Lower lobe of right lung (tissue), 2 donors: Measurements from ENCODE around the gene TM7SF3. TPM values are rescaled to one million over a fixed set of nuclear protein-coding genes. Genes with fewer than 3 reads are reported as not detected.

Source experiments
- ATAC-seq, 2 donors: fragments of 200-7000 bp; cut with Tn5 transposase; one replicate each; pipeline ENCODE4 v1.9.1; 2020 to 2022; ENCODE audit warnings: mild to moderate bottlenecking in 2 of 2, moderate library complexity in 2 of 2
- DNase-seq: peaks from one replicate; pipeline ENCODE4 v3.0.0-alpha.2; 2020
- H3K27ac ChIP-seq: fragments of 200-600 bp; one replicate; pipeline ENCODE4 v1.8.0; 2022
- H3K27me3 ChIP-seq: fragments of 200-600 bp; one replicate; pipeline ENCODE4 v1.8.0; 2022; ENCODE audit warnings: low read depth
- H3K36me3 ChIP-seq: fragments of 200-600 bp; one replicate; pipeline ENCODE4 v1.8.0; 2022; ENCODE audit warnings: mild to moderate bottlenecking
- H3K4me1 ChIP-seq: fragments of 200-600 bp; one replicate; pipeline ENCODE4 v1.8.0; 2022
- H3K4me3 ChIP-seq: fragments of 200-600 bp; one replicate; pipeline ENCODE4 v1.8.0; 2022; ENCODE audit warnings: mild to moderate bottlenecking
- H3K9me3 ChIP-seq: fragments of 200-600 bp; one replicate; pipeline ENCODE4 v1.8.0; 2022
- intact Hi-C: fragments of 100-400 bp; cut with DNase I; formaldehyde crosslinking; loops from one replicate; pipeline ENCODE4 v1.11.0; 2022
- long read RNA-seq: library from polyadenylated mRNA; unstranded; transcript quantifications from one replicate; pipeline ENCODE4 v2.0.0, GENCODE V29; 2021
- total RNA-seq: library from RNA; stranded (reverse); fragmentation: NEBNext Ultra II Directional; extraction: Animal tissue kit (Norgen Biotek cat#: 25700); gene quantifications from one replicate; pipeline ENCODE4 v1.2.1, GENCODE V29; 2021
- TF ChIP-seq, protein P1 (sequence below): fragments of 200-600 bp; IDR thresholded peaks from one replicate; pipeline ENCODE4 v1.8.0; 2022; ENCODE audit warnings: antibody characterized with exemption, mild to moderate bottlenecking
- donor health status: DM: no; HTN: yes; CAD: no; lungs with severe emphysema.

The TM7SF3 gene
- total RNA-seq, result 70.9 TPM
- long read RNA-seq, transcript TM7SF3-201 (12 exons, 2,709 nt), result major isoform, 88 of 141 reads
- long read RNA-seq, partial matches to known transcripts, result 18 of 141 reads
- long read RNA-seq, other reads (novel, unspliced or antisense), result 33 of 141 reads

DNA sequence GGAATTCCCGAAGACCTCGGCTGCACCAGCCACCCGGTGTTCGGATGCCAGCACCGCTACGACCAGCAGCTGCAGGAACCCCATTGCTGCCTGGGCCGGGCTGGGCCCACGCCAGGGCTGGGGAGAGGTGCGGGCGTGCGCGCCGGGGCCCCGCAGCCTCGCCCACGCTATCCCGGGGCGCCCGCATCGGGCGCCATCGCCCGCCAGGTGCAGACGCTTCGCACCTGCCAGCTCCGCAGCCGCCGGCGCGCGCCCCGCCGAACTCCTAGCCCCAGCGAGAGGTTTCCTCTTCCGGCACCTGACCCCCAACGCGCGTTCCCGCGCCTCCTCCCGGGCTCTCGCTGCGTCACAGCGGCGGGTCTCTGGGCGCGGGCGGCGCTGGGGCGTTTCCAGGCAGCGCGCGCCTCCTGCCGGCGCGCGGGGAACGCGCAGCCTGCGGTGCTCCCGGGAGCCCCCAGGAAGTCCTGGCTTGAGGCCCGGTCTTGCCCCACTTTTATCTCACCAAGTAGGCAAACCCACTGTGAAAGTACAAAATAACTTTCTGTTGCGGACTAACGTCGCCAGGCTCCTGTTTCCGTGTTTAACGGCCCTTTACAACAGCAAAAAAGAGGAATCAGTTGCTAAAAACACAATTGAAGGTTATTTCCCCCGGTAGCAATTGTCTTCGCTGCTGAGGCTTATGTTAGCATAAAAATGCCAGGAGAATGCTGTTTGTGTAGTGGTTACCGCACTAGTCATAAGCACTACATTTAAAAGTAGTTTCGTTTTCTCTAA is at the start of gene TM7SF3:
Gene TM7SF3, minus strand, starts transcription at position 300 of the 774 bp plus-strand sequence. Its CDS starts 216 bp downstream, at position 84.
- H3K9me3 ChIP-seq, result no peaks in the 10 kb centered on the region
- DNase-seq, result peak; percentile 98
- H3K27me3 ChIP-seq, result no peaks in the 10 kb centered on the region
- H3K27ac ChIP-seq, result peak within 1 kb of the TSS; percentile 95
- TF ChIP-seq, protein P1, sequence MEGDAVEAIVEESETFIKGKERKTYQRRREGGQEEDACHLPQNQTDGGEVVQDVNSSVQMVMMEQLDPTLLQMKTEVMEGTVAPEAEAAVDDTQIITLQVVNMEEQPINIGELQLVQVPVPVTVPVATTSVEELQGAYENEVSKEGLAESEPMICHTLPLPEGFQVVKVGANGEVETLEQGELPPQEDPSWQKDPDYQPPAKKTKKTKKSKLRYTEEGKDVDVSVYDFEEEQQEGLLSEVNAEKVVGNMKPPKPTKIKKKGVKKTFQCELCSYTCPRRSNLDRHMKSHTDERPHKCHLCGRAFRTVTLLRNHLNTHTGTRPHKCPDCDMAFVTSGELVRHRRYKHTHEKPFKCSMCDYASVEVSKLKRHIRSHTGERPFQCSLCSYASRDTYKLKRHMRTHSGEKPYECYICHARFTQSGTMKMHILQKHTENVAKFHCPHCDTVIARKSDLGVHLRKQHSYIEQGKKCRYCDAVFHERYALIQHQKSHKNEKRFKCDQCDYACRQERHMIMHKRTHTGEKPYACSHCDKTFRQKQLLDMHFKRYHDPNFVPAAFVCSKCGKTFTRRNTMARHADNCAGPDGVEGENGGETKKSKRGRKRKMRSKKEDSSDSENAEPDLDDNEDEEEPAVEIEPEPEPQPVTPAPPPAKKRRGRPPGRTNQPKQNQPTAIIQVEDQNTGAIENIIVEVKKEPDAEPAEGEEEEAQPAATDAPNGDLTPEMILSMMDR, result peak; percentile 99
- no peaks in the 10 kb centered on the region for H3K36me3 ChIP-seq
- H3K4me1 ChIP-seq, result peaks cover 58% of the 10 kb centered on the region
- peak within 1 kb of the TSS; percentile 88 for H3K4me3 ChIP-seq
- ATAC-seq, result peak; percentile 93 to 98
- intact Hi-C loops, result loop anchor here (10.0 kb wide), 2 partner anchors 79 to 291 kb away; partner anchors contain the start of genes FGFR1OP2 and INTS13

DNA sequence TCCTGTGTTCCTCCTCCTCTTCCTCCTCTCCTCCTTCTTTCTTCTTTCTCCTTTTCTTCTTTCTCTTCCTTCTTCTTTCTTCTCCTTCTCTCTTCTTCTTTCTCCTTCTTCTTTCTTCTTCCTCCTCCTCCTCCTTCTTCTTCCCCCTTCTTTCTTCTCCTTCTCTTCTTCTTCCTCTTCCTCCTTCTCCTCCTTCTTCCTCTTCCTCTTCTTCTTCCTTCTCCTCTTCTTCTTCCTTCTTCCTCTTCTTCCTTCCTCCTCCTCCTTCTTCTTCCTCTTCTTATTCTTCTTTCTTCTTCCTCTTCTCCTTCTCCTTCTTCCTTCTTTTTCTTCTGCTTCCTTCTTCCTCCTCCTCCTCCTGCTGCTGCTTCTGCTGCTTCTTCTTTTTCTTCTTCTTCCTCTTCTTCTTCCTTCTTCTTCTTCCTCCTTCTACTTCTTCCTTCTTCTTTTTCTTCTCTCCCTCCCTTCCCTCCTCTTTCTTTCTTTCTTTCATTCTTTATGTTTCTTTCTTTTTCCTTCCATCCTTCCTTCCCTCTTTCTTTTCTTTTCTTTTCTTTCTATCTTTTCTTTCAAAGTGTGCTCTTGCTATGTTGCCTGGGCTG is 49.2 kb upstream of the TM7SF3 start:
- TF ChIP-seq, protein P1, result no peak
- Histone ChIP-seq H3K4me1 (no peaks in the 10 kb centered on the region), H3K27me3 (no peaks in the 10 kb centered on the region), H3K4me3 (no peak overlapping the region), H3K36me3 (no peaks in the 10 kb centered on the region), H3K9me3 (no peaks in the 10 kb centered on the region), H3K27ac (no peak overlapping the region)
- intact Hi-C loops, result no loop called here
- ATAC-seq (no peak), DNase-seq (no peak)

GRCh38 chr12:27061317-27061716 is 47.1 kb upstream of the TM7SF3 start:
- Histone ChIP-seq H3K4me1 (no peaks in the 10 kb centered on the region), H3K36me3 (no peaks in the 10 kb centered on the region), H3K9me3 (no peaks in the 10 kb centered on the region), H3K27ac (no peak overlapping the region), H3K4me3 (no peak overlapping the region), H3K27me3 (no peaks in the 10 kb centered on the region)
- TF ChIP-seq, protein P1, result no peak
- intact Hi-C loops, result no loop called here
- ATAC-seq (no peak), DNase-seq (no peak)

GRCh38 chr12:27060740-27061139 is 46.6 kb upstream of the TM7SF3 start:
- no peak for ATAC-seq
- H3K9me3 ChIP-seq, result no peaks in the 10 kb centered on the region
- H3K4me3 ChIP-seq, result no peak overlapping the region
- TF ChIP-seq, protein P1, result no peak
- intact Hi-C loops, result no loop called here
- H3K36me3 ChIP-seq, result no peaks in the 10 kb centered on the region
- no peaks in the 10 kb centered on the region for H3K27me3 ChIP-seq
- H3K27ac ChIP-seq, result no peak overlapping the region
- no peak for DNase-seq
- H3K4me1 ChIP-seq, result no peaks in the 10 kb centered on the region

DNA sequence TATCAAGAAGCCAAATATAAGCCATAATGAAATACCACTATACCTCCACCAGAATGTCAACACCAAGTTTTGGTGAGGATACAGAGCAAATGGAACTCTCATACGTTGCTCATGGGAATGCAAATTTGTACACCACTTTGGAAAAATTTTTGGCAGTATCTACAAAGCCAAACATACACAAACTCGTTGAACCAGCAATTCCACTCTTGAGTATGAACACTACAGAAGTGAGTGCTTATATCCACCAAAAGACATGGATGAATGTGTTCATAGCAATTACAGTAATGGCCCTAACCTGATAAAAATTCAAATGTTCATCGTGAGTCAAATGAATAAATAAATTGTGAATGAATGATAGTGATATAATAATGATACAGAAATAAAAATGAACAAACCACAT is 43.4 kb upstream of the TM7SF3 start:
- intact Hi-C loops, result no loop called here
- H3K36me3 ChIP-seq, result no peaks in the 10 kb centered on the region
- no peak overlapping the region for H3K4me3 ChIP-seq
- no peaks in the 10 kb centered on the region for H3K4me1 ChIP-seq
- ATAC-seq (peak; percentile 62 to 88), DNase-seq (no peak)
- no peak overlapping the region for H3K27ac ChIP-seq
- H3K9me3 ChIP-seq, result no peaks in the 10 kb centered on the region
- H3K27me3 ChIP-seq, result no peaks in the 10 kb centered on the region
- TF ChIP-seq, protein P1, result no peak
